Trophoblast cell (in vitro differentiated cells and primary cell): Measurements from ENCODE around the gene CASP4.

Experiments used
- DNase-seq, 2 donors: peaks; one replicate each; pipeline ENCODE4 v3.0.0-alpha.2; 2016
- H2AFZ ChIP-seq: 2 replicates; pipeline ENCODE4 v1.6.1; 2013; ENCODE audit warnings: low read length, moderate library complexity, mild to moderate bottlenecking; ENCODE audit not compliant: insufficient read depth, poor library complexity
- H2AK5ac ChIP-seq: 2 replicates; pipeline ENCODE4 v1.6.1; 2013; ENCODE audit warnings: mild to moderate bottlenecking, low read length
- H2BK120ac ChIP-seq: 2 replicates; pipeline ENCODE4 v1.6.1; 2013; ENCODE audit warnings: low read length, mild to moderate bottlenecking, moderate library complexity; ENCODE audit not compliant: insufficient read depth, poor library complexity
- H2BK12ac ChIP-seq: 2 replicates; pipeline ENCODE4 v1.6.1; 2013; ENCODE audit warnings: mild to moderate bottlenecking, low read length, moderate library complexity
- H2BK5ac ChIP-seq: 2 replicates; pipeline ENCODE4 v1.6.1; 2013; ENCODE audit warnings: low read length, low read depth, moderate library complexity, mild to moderate bottlenecking; ENCODE audit not compliant: poor library complexity
- H3K14ac ChIP-seq: 2 replicates; pipeline ENCODE4 v1.6.1; 2013; ENCODE audit warnings: mild to moderate bottlenecking, low read length
- H3K18ac ChIP-seq: 2 replicates; pipeline ENCODE4 v1.6.1; 2013; ENCODE audit warnings: mild to moderate bottlenecking, low read length
- H3K23ac ChIP-seq: 2 replicates; pipeline ENCODE4 v1.6.1; 2013; ENCODE audit warnings: low read length
- H3K27ac ChIP-seq: 2 replicates; pipeline ENCODE4 v1.5.1; 2013; ENCODE audit warnings: low read depth, mild to moderate bottlenecking, inconsistent platforms, low read length, moderate library complexity
- H3K27me3 ChIP-seq: 2 replicates; pipeline ENCODE4 v1.6.1; 2013; ENCODE audit warnings: inconsistent platforms, mild to moderate bottlenecking, low read length, moderate library complexity; ENCODE audit not compliant: insufficient read depth
- H3K36me3 ChIP-seq, 2 experiments: 1 replicate in 1 of 2; 2 replicates in 1 of 2; pipeline ENCODE4 v1.6.1; 2013; ENCODE audit warnings: low read length in 2 of 2, mild to moderate bottlenecking in 2 of 2, moderate library complexity in 1 of 2; ENCODE audit not compliant: insufficient read depth in 2 of 2, control insufficient read depth in 1 of 2
- H3K4ac ChIP-seq: 2 replicates; pipeline ENCODE4 v1.6.1; 2013; ENCODE audit warnings: low read depth, mild to moderate bottlenecking, low read length, moderate library complexity
- H3K4me1 ChIP-seq, 2 experiments: 1 replicate in 1 of 2; 2 replicates in 1 of 2; pipeline ENCODE4 v1.6.1; 2013; ENCODE audit warnings: low read length in 2 of 2, mild to moderate bottlenecking in 2 of 2, moderate library complexity in 1 of 2; ENCODE audit not compliant: insufficient read depth in 2 of 2, control insufficient read depth in 1 of 2
- H3K4me2 ChIP-seq: 2 replicates; pipeline ENCODE4 v1.6.1; 2013; ENCODE audit warnings: inconsistent platforms, mild to moderate bottlenecking, low read length, moderate library complexity
- H3K4me3 ChIP-seq: 2 replicates; pipeline ENCODE4 v1.5.1; 2013; ENCODE audit warnings: mild to moderate bottlenecking, low read depth, low read length, inconsistent platforms
- H3K79me1 ChIP-seq: one replicate; pipeline ENCODE4 v1.6.1; 2013; ENCODE audit warnings: low read length
- H3K79me2 ChIP-seq: 2 replicates; pipeline ENCODE4 v1.6.1; 2013; ENCODE audit warnings: low read length, mild to moderate bottlenecking; ENCODE audit not compliant: control insufficient read depth, insufficient read depth, poor library complexity
- H3K9ac ChIP-seq: 2 replicates; pipeline ENCODE4 v1.6.1; 2013; ENCODE audit warnings: mild to moderate bottlenecking, low read length
- H3K9me3 ChIP-seq: 2 replicates; pipeline ENCODE4 v1.6.1; 2013; ENCODE audit warnings: low read depth, mild to moderate bottlenecking, control low read depth, inconsistent platforms, low read length; ENCODE audit not compliant: insufficient read depth
- H4K12ac ChIP-seq: 2 replicates; pipeline ENCODE4 v1.6.1; 2013; ENCODE audit warnings: low read depth, mild to moderate bottlenecking, low read length, moderate library complexity
- H4K8ac ChIP-seq: 2 replicates; pipeline ENCODE4 v1.6.1; 2013; ENCODE audit warnings: low read depth, mild to moderate bottlenecking, low read length, moderate library complexity
- H4K91ac ChIP-seq: one replicate; pipeline ENCODE4 v1.6.1; 2013; ENCODE audit warnings: low read depth, mild to moderate bottlenecking, low read length, moderate library complexity
- WGBS: extraction: QIAGEN DNeasy Blood & Tissue Kit; methylation state at CpG from one replicate; pipeline ENCODE4 v1.1.7; 2013; ENCODE audit warnings: missing lambda C conversion rate; ENCODE audit not compliant: insufficient read length, insufficient coverage; ENCODE audit errors: extremely low coverage; 5-methylcytosine and 5-hydroxymethylcytosine counted together

Gene CASP4

GRCh38 chr11:104918113-104918824, 50.1 kb downstream of the CASP4 start:
- Histone ChIP-seq H2AK5ac (no peak overlapping the region), H3K79me2 (no peaks in the 10 kb centered on the region), H3K4me1 (no peaks in the 10 kb centered on the region), H3K23ac (no peak overlapping the region), H3K27me3 (no peaks in the 10 kb centered on the region), H3K27ac (no peak overlapping the region), H3K36me3 (no peaks in the 10 kb centered on the region), H3K9ac (no peak overlapping the region), H3K79me1 (no peaks in the 10 kb centered on the region), H2AFZ (no peak overlapping the region), H2BK12ac (no peak overlapping the region), H3K18ac (no peak overlapping the region), H4K91ac (no peak overlapping the region), H3K4ac (no peak overlapping the region), H4K12ac (no peak overlapping the region), H3K9me3 (no peaks in the 10 kb centered on the region), H4K8ac (no peak overlapping the region), H2BK120ac (no peak overlapping the region), H3K4me3 (no peak overlapping the region), H3K4me2 (no peak overlapping the region), H3K14ac (no peak overlapping the region), H2BK5ac (no peak overlapping the region)
- peak in 1 of 2 donors; percentile 7 for DNase-seq
- no CpG with 5 or more reads among the region's 6 CpGs for WGBS

DNA sequence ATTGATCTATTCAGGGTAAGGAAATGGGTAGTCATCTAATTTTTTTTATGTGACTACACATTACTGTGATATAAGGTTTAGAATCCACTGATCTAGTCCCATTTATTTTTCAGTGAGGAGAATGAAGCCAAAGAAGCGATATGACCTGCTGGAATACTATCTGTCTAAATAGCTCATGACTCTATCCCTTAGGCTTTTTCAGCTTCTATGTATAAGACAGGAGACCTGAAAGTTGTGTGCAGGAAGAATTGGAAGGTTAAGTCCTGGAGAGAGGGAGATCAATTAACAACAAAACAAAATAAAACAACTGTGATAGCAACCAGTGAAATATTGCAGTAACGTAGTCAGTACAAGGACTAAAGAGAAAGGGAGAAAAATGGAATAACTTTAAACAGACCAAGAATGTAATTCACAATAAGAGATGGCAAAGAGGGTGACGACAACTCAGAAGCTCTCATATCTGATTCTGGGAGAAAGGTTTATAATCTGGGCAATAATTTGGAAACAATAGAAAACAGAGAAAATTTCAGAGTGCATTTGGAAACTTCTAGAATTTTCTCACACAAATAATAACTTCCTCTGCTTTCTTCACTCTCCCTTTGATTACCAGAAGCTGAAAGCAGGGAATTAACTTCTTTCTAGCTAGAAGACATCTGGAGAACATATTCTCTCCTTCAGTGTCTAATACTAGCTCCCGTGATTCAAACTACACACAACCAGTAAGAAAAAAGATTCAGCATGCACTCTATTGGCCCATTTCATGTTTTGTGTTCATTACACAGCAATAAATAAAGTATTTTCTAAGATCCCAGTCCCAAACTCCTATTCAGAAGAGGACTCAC, 50.9 kb downstream of the CASP4 start:
- WGBS: no CpG with 5 or more reads among the region's 4 CpGs
- Histone ChIP-seq H2BK5ac (no peak overlapping the region), H3K23ac (no peak overlapping the region), H3K79me1 (no peaks in the 10 kb centered on the region), H2BK12ac (no peak overlapping the region), H3K4ac (no peak overlapping the region), H3K14ac (no peak overlapping the region), H3K4me1 (no peaks in the 10 kb centered on the region), H2AK5ac (no peak overlapping the region), H2BK120ac (no peak overlapping the region), H4K12ac (no peak overlapping the region), H3K27ac (no peak overlapping the region), H3K9me3 (no peaks in the 10 kb centered on the region), H3K36me3 (no peaks in the 10 kb centered on the region), H3K9ac (no peak overlapping the region), H4K91ac (no peak overlapping the region), H3K27me3 (no peaks in the 10 kb centered on the region), H3K4me3 (no peak overlapping the region), H3K18ac (no peak overlapping the region), H3K79me2 (no peaks in the 10 kb centered on the region), H3K4me2 (no peak overlapping the region), H4K8ac (no peak overlapping the region), H2AFZ (no peak overlapping the region)
- DNase-seq: no peak

DNA sequence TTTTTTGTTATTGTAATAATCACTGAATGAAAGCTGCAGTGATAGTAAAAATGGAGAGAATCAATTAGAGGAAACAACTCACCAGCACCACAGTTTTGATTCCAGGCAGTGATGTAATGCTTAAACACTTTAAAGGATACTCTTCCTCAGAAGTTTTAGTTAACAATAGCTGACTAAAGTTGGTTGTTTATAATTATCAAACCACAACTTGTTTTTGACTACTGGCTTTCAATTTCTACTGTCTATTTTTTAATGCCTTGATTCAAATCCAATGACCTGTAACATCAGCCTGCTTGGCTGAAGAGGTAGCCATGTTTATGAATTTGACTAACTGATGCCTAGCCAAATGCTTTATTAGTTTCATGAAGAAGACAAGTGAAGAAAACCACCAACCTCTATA, 51.9 kb downstream of the CASP4 start:
- Histone ChIP-seq H3K4me2 (no peak overlapping the region), H3K79me1 (no peaks in the 10 kb centered on the region), H3K27ac (no peak overlapping the region), H3K18ac (no peak overlapping the region), H3K4me1 (no peaks in the 10 kb centered on the region), H2BK120ac (no peak overlapping the region), H2BK12ac (no peak overlapping the region), H3K4ac (no peak overlapping the region), H3K36me3 (no peaks in the 10 kb centered on the region), H2AFZ (no peak overlapping the region), H4K91ac (no peak overlapping the region), H3K4me3 (no peak overlapping the region), H2BK5ac (no peak overlapping the region), H3K27me3 (no peaks in the 10 kb centered on the region), H4K12ac (no peak overlapping the region), H3K9me3 (no peaks in the 10 kb centered on the region), H3K9ac (no peak overlapping the region), H3K23ac (no peak overlapping the region), H3K14ac (no peak overlapping the region), H4K8ac (no peak overlapping the region), H3K79me2 (no peaks in the 10 kb centered on the region), H2AK5ac (no peak overlapping the region)
- DNase-seq: no peak

- DNase-seq: peak in 1 of 2 donors; percentile 10
- H3K79me2 ChIP-seq: no peaks in the 10 kb centered on the region
- H4K91ac ChIP-seq: no peak overlapping the region
- H3K4me1 ChIP-seq: no peaks in the 10 kb centered on the region
- H4K12ac ChIP-seq: no peak overlapping the region
- no peak overlapping the region for H3K4me3 ChIP-seq
- no peak overlapping the region for H3K4ac ChIP-seq
- H2BK5ac ChIP-seq: no peak overlapping the region
- H2BK120ac ChIP-seq: no peak overlapping the region
- no peaks in the 10 kb centered on the region for H3K36me3 ChIP-seq
- H2BK12ac ChIP-seq: no peak overlapping the region
- no peak overlapping the region for H3K4me2 ChIP-seq
- H2AK5ac ChIP-seq: no peak overlapping the region
- no peak overlapping the region for H3K14ac ChIP-seq
- H4K8ac ChIP-seq: no peak overlapping the region
- no peaks in the 10 kb centered on the region for H3K79me1 ChIP-seq
- H3K27me3 ChIP-seq: no peaks in the 10 kb centered on the region
- H3K9ac ChIP-seq: no peak overlapping the region
- no peak overlapping the region for H2AFZ ChIP-seq
- H3K23ac ChIP-seq: no peak overlapping the region
- no peak overlapping the region for H3K18ac ChIP-seq
- no CpG with 5 or more reads among the region's 3 CpGs for WGBS
- no peaks in the 10 kb centered on the region for H3K9me3 ChIP-seq
- no peak overlapping the region for H3K27ac ChIP-seq
Measured at GRCh38 chr11:104912102-104912501, 56.3 kb downstream of the CASP4 start.
